GM23338 (cell line): ENCODE measurements around the gene CDH5. TPM values are rescaled to one million over a fixed set of nuclear protein-coding genes. Genes with fewer than 3 reads are reported as not detected.

Source experiments
- ATAC-seq: fragments of 200-7000 bp; cut with Tn5 transposase; 3 replicates; pipeline ENCODE4 v1.9.1; 2020
- DNase-seq: peaks from one replicate; pipeline ENCODE4 v3.0.0-alpha.2; 2015; ENCODE audit warnings: low spot score
- H2AFZ ChIP-seq: fragments of 200-600 bp; sonication (generic); 2 replicates; pipeline ENCODE4 v1.8.0; 2016; ENCODE audit warnings: antibody characterized with exemption, mild to moderate bottlenecking, moderate library complexity
- H3F3A ChIP-seq: fragments of 200-600 bp; sonication (generic); replicated peaks from 2 replicates; pipeline ENCODE4 v1.8.0; 2017; ENCODE audit warnings: antibody characterized with exemption, mixed run types, low read depth
- H3K27ac ChIP-seq: fragments of 200-600 bp; sonication (generic); 2 replicates; pipeline ENCODE4 v1.6.1; 2016; ENCODE audit warnings: low read depth
- H3K27me3 ChIP-seq: fragments of 200-600 bp; sonication (generic); 2 replicates; pipeline ENCODE4 v1.8.0; 2016; ENCODE audit warnings: mild to moderate bottlenecking, mixed run types, moderate library complexity; ENCODE audit not compliant: insufficient read depth
- H3K36me3 ChIP-seq: fragments of 200-600 bp; sonication (generic); 2 replicates; pipeline ENCODE4 v1.8.0; 2016; ENCODE audit warnings: mild to moderate bottlenecking; ENCODE audit not compliant: insufficient read depth
- H3K4me1 ChIP-seq: fragments of 200-600 bp; sonication (generic); 2 replicates; pipeline ENCODE4 v1.8.0; 2016; ENCODE audit warnings: mild to moderate bottlenecking, moderate library complexity; ENCODE audit not compliant: insufficient read depth
- H3K4me2 ChIP-seq: fragments of 200-600 bp; sonication (generic); 2 replicates; pipeline ENCODE4 v1.7.1; 2017; ENCODE audit warnings: mixed run types
- H3K4me3 ChIP-seq: fragments of 200-600 bp; sonication (generic); 2 replicates; pipeline ENCODE4 v1.6.1; 2016; ENCODE audit warnings: mixed run types
- H3K79me2 ChIP-seq: fragments of 200-600 bp; sonication (generic); replicated peaks from 2 replicates; pipeline ENCODE4 v1.8.0; 2017; ENCODE audit warnings: mild to moderate bottlenecking; ENCODE audit not compliant: insufficient read depth
- H3K9me2 ChIP-seq: fragments of 200-600 bp; sonication (generic); 2 replicates; pipeline ENCODE4 v1.8.0; 2017; ENCODE audit not compliant: insufficient read depth
- H4K20me1 ChIP-seq: fragments of 200-600 bp; sonication (generic); replicated peaks from 2 replicates; pipeline ENCODE4 v1.8.0; 2017; ENCODE audit warnings: mild to moderate bottlenecking; ENCODE audit not compliant: insufficient read depth
- H3K27ac Mint-ChIP-seq: 2 replicates; pipeline ENCODE4 v1.8.0; 2020; ENCODE audit warnings: inconsistent platforms, mild to moderate bottlenecking, moderate library complexity, mixed read lengths
- H3K27me3 Mint-ChIP-seq: 3 replicates; pipeline ENCODE4 v1.8.0; 2022; ENCODE audit warnings: low read depth, mild to moderate bottlenecking, moderate library complexity, mixed read lengths, inconsistent platforms; ENCODE audit not compliant: insufficient read depth, poor library complexity
- H3K36me3 Mint-ChIP-seq: 3 replicates; pipeline ENCODE4 v1.8.0; 2021; ENCODE audit warnings: low read depth, mild to moderate bottlenecking, inconsistent platforms, moderate library complexity, mixed read lengths
- H3K4me1 Mint-ChIP-seq: 3 replicates; pipeline ENCODE4 v1.8.0; 2020; ENCODE audit warnings: mild to moderate bottlenecking, inconsistent platforms, mixed read lengths
- H3K4me3 Mint-ChIP-seq: 3 replicates; pipeline ENCODE4 v1.8.0; 2021; ENCODE audit warnings: moderate library complexity, mild to moderate bottlenecking, inconsistent platforms, mixed read lengths
- H3K9me3 Mint-ChIP-seq: 3 replicates; pipeline ENCODE4 v1.8.0; 2020; ENCODE audit warnings: moderate library complexity, mild to moderate bottlenecking, inconsistent platforms, mixed read lengths
- CREB1 ChIP-seq: fragments of 250-450 bp; sonication (Bioruptor Pico); IDR thresholded peaks from 2 replicates; pipeline ENCODE4 v1.5.0; 2020; ENCODE audit warnings: low read depth, mild to moderate bottlenecking, moderate library complexity
- CTCF ChIP-seq, 2 experiments: fragments of 200-600 bp in 1 of 2; sonication (generic) in 1 of 2; conservative IDR thresholded peaks; 2 replicates each; pipeline versions ENCODE4 v1.5.1 to v1.6.1; 2016 to 2017; ENCODE audit warnings: antibody characterized with exemption in 2 of 2, low read depth in 2 of 2, mild to moderate bottlenecking in 2 of 2, moderate library complexity in 1 of 2
- EZH2 ChIP-seq: fragments of 200-600 bp; sonication (generic); IDR thresholded peaks from one replicate; pipeline ENCODE4 v1.8.0; 2017; ENCODE audit warnings: antibody characterized with exemption, mild to moderate bottlenecking, low read depth; ENCODE audit not compliant: unreplicated experiment
- EZH2phosphoT487 ChIP-seq: fragments of 200-600 bp; sonication (generic); IDR thresholded peaks from one replicate; pipeline ENCODE4 v1.8.1; 2018; ENCODE audit warnings: antibody characterized with exemption; ENCODE audit not compliant: unreplicated experiment
- JUNB ChIP-seq: IDR thresholded peaks from one replicate; pipeline ENCODE4 v1.6.1; 2016; ENCODE audit warnings: antibody characterized with exemption; ENCODE audit not compliant: unreplicated experiment
- NANOG ChIP-seq: IDR thresholded peaks from 2 replicates; pipeline ENCODE4 v1.6.1; 2016; ENCODE audit warnings: antibody characterized with exemption, borderline replicate concordance
- POLR2AphosphoS5 ChIP-seq: IDR thresholded peaks from 2 replicates; pipeline ENCODE4 v1.6.1; 2016; ENCODE audit warnings: antibody characterized with exemption, low read depth
- REST ChIP-seq: IDR thresholded peaks from one replicate; pipeline ENCODE4 v1.6.1; 2018; ENCODE audit warnings: antibody characterized with exemption; ENCODE audit not compliant: unreplicated experiment
- STAT1 ChIP-seq: IDR thresholded peaks from one replicate; pipeline ENCODE4 v1.6.1; 2016; ENCODE audit warnings: antibody characterized with exemption; ENCODE audit not compliant: unreplicated experiment
- ZNF114 ChIP-seq: fragments of 250-450 bp; sonication (Bioruptor Pico); IDR thresholded peaks from 2 replicates; pipeline ENCODE4 v1.5.0; 2020; ENCODE audit warnings: mild to moderate bottlenecking, moderate library complexity
- ZNF331 ChIP-seq: fragments of 250-450 bp; sonication (Bioruptor Pico); IDR thresholded peaks from 2 replicates; pipeline ENCODE4 v1.5.0; 2020; ENCODE audit warnings: low read depth, mild to moderate bottlenecking, moderate library complexity
- polyA plus RNA-seq: library from polyadenylated mRNA; unstranded; fragments of >200 nt; fragmentation: Nextera tagmentation; extraction: Ambion mirVana; gene quantifications from 2 replicates; pipeline ENCODE4 v1.2.1, GENCODE V29; 2016
- total RNA-seq: library from RNA; depleted of rRNA; stranded (reverse); fragments of >200 nt; shearing (Covaris generic); gene quantifications from 2 replicates; pipeline ENCODE4 v1.2.3, GENCODE V29; 2014
- TF ChIP-seq, protein P1 (sequence below): IDR thresholded peaks from 2 replicates; pipeline ENCODE4 v1.6.1; 2016; ENCODE audit warnings: antibody characterized with exemption

The CDH5 gene
- total and polyA plus RNA-seq, 2 experiments from 2014 or later, result 0.18 TPM; not detected in 1

DNA sequence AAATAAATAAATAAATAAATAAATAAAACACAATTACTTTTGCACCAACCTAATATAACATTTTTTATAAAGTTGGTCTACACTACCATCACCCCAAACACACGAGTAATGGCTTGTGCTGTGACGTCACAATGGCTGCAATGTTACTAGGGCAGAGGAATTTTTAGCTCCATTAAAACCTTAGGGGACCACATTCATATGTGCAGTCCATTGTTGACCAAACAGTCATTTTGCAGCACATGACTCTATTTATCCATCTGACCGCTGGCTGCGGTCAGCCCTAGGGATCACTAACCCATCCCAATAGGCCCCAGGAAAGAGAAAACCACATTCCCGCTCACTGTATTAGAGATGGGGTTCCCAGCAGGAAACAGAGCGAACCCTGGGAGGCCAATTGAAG, 9.6 kb downstream of the CDH5 start:
- Histone ChIP-seq H3K4me2 (no peak overlapping the region), H3F3A (no peaks in the 10 kb centered on the region), H4K20me1 (no peaks in the 10 kb centered on the region), H3K27me3 (no peaks in the 10 kb centered on the region), H3K27ac (no peak overlapping the region), H3K9me2 (no peaks in the 10 kb centered on the region), H3K36me3 (no peaks in the 10 kb centered on the region), H3K4me1 (no peaks in the 10 kb centered on the region), H3K79me2 (no peaks in the 10 kb centered on the region), H2AFZ (no peak overlapping the region; the same call in 1 of the 2 replicates), H3K4me3 (no peak overlapping the region)
- peaks cover 8% of the 10 kb centered on the region for H3K27me3 Mint-ChIP-seq
- TF ChIP-seq EZH2, result no peak
- TF ChIP-seq POLR2AphosphoS5, result no peak
- DNase-seq, result no peak
- H3K36me3 Mint-ChIP-seq, result no peaks in the 10 kb centered on the region; the same call in 2 of the 3 replicates
- no peak overlapping the region for H3K27ac Mint-ChIP-seq
- no peak overlapping the region for H3K4me3 Mint-ChIP-seq
- ATAC-seq, result no peak; the same call in 2 of the 3 replicates
- H3K4me1 Mint-ChIP-seq, result peaks cover 4% of the 10 kb centered on the region; the same call in 2 of the 3 replicates
- H3K9me3 Mint-ChIP-seq, result no peaks in the 10 kb centered on the region; the same call in 2 of the 3 replicates

DNA sequence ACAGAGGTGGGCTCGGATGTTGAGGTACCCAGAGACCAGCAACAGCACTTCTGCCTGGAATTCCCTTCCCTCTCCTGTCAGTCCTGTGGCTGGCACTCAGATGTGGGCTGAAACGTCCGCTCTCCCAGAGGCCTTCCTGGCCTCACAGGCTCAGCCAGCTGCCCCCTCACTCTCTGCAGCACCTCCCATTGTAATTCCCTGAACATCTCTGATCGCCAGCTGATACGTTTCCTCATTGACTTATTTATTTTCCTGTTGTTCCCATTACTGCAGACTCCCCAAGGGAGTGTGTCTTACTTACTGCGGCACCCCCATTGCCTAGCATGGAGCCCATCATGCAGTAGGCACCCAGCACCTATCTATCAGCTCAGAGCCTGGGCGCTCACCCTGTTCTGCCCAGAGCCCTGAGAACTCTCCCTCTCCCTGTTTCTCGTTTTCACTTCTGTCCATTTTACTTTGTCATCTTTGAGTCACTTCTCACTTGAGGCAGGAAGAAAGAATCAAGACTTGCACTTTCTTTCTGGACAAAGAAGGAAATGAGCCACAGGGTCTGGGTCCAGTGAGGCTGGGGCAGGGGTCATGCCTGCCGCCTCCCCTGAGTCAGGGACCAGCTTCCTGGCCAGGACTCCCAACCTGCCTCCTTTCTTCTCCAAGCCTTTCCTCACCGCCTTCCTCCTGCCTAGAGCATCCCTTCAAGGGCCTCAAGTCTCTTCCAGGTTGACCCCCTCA, 10.2 kb downstream of the CDH5 start:
- Mint-ChIP-seq H3K4me3 (no peak overlapping the region), H3K4me1 (peaks cover 4% of the 10 kb centered on the region; the same call in 2 of the 3 replicates), H3K36me3 (no peaks in the 10 kb centered on the region; the same call in 2 of the 3 replicates), H3K9me3 (no peaks in the 10 kb centered on the region; the same call in 2 of the 3 replicates), H3K27ac (no peak overlapping the region), H3K27me3 (peaks cover 8% of the 10 kb centered on the region)
- no peaks in the 10 kb centered on the region for H4K20me1 ChIP-seq
- ATAC-seq (no peak), DNase-seq (no peak)
- no peak overlapping the region for H3K27ac ChIP-seq
- H3K4me1 ChIP-seq, result no peaks in the 10 kb centered on the region
- no peak overlapping the region for H3K4me3 ChIP-seq
- H3K79me2 ChIP-seq, result no peaks in the 10 kb centered on the region
- no peak overlapping the region; the same call in 1 of the 2 replicates for H2AFZ ChIP-seq
- H3K27me3 ChIP-seq, result no peaks in the 10 kb centered on the region
- H3K4me2 ChIP-seq, result no peak overlapping the region
- H3K36me3 ChIP-seq, result no peaks in the 10 kb centered on the region
- 0 out of 2 replicates have a peak, but pooled peaks cover 3% of the 10 kb centered on the region for H3K9me2 ChIP-seq
- H3F3A ChIP-seq, result no peaks in the 10 kb centered on the region
- no peak for TF ChIP-seq ZNF331 (CRISPR knock-in tag)
- TF ChIP-seq CTCF (conservative IDR thresholded peaks at IDR 0.05; ENCODE audit: low read depth in 2 of 2), result no peak
- TF ChIP-seq STAT1, result no peak
- no peak for TF ChIP-seq JUNB
- no peak for TF ChIP-seq NANOG
- TF ChIP-seq CREB1 (CRISPR knock-in tag), result no peak
- no peak for TF ChIP-seq EZH2phosphoT487
- TF ChIP-seq REST, result no peak
- no peak for TF ChIP-seq EZH2
- TF ChIP-seq, protein P1, sequence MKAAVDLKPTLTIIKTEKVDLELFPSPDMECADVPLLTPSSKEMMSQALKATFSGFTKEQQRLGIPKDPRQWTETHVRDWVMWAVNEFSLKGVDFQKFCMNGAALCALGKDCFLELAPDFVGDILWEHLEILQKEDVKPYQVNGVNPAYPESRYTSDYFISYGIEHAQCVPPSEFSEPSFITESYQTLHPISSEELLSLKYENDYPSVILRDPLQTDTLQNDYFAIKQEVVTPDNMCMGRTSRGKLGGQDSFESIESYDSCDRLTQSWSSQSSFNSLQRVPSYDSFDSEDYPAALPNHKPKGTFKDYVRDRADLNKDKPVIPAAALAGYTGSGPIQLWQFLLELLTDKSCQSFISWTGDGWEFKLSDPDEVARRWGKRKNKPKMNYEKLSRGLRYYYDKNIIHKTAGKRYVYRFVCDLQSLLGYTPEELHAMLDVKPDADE, result no peak
- TF ChIP-seq POLR2AphosphoS5, result no peak
- no peak for TF ChIP-seq ZNF114 (CRISPR knock-in tag)
